ENCODE measurements around the gene IL25. TPM values are rescaled to one million over a fixed set of nuclear protein-coding genes. Genes with fewer than 3 reads are reported as not detected.
"Not testable (repeated sequence)": the region's sequence is repeated elsewhere in the genome, so short reads cannot be mapped to it uniquely, and the experiment has no call there.

Gene IL25
- polyA plus RNA-seq, 6 donors from 2014 or later, result not detected

DNA sequence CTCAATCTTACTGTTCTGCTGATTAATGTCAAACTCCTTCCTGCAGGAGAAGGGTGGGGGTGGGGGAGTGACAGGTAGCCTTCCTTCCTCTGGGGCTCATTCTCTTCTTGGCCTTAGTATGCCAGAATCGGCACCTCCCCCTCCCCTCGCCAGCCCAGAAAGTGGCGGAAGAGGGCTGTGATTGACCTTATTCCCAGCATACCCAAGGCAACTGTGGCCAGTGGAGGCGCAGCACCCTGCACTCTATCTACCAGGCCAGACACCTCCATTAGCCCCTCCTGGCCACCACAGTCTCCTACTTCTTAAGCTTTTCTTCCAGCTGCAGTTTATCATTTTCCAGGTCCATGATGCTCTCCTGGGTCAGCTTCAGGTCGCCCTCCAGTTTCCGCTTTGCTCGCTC, 20.0 kb downstream of the IL25 start:
- H3K9me3 Mint-ChIP-seq, result no peaks in the 10 kb centered on the region
- no peak overlapping the region for H3K4me3 Mint-ChIP-seq
- H3K27ac Mint-ChIP-seq, result no peak overlapping the region
- ATAC-seq (ENCODE audit: low read depth in 2 of 2) (no peak), DNase-seq (no peak)
- no peaks in the 10 kb centered on the region for H3K4me1 Mint-ChIP-seq
- peaks cover 18 to 63% (median 36%) of the 10 kb centered on the region in 3 donors for H3K27me3 Mint-ChIP-seq
- H3K36me3 Mint-ChIP-seq, result no peaks in the 10 kb centered on the region

DNA sequence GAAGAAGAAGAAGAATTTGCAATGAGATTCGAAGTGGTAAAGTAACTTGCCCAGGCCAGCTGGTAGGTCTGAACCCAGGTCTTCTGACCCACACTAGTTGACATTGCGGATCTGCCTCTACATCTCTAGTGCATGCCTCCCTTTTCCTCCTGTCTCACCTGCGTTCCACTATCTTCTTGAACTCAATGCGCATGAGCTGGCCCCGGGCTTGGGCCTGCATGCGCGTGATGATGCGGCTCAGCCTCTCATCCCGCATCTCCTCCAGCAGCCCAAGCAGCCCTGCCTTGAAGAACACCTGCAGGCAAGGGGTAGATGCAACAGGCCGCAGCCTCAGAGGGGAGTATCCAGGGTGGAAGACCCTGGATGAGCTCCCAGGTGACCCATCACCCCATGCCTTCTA, 23.5 kb downstream of the IL25 start:
- ATAC-seq (ENCODE audit: low read depth in 2 of 2) (no peak), DNase-seq (no peak)
- H3K4me3 Mint-ChIP-seq, result no peak overlapping the region
- no peaks in the 10 kb centered on the region for H3K36me3 Mint-ChIP-seq
- no peaks in the 10 kb centered on the region for H3K9me3 Mint-ChIP-seq
- peak overlapping the region in 1 of 6 donors; percentile 21 for H3K27ac Mint-ChIP-seq
- peaks cover 9 to 50% (median 23%) of the 10 kb centered on the region in 3 donors for H3K27me3 Mint-ChIP-seq
- H3K4me1 Mint-ChIP-seq, result no peaks in the 10 kb centered on the region

DNA sequence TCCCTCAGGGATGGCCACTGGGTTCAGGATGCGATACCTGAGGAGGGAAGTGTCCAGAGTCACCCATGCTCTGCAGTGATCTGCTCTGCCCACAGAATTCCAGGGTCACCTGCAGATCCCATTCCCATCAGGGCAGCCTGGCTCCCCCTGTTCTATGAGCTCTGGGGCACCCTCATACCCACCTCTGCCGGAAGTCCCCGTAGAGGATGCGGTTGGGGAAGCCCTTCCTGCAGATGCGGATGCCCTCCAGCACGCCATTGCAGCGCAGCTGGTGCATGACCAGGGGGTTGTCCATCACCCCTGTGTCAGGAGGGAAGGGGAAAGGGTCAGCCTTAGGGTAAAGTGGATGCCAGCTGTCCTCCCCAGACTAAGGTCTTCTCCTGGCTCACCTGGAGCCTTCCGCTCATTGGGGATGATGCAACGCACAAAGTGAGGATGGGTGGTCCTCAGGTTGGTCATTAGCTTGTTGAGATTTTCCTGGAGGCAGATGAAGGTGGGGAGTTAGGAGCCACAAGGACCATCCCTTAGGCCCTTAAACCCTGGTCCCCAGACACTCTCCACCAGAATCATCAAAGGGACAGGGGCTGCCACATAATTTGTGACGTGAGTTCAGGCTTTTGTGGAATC, 24.3 kb downstream of the IL25 start:
- H3K4me3 Mint-ChIP-seq, result no peak overlapping the region
- no peaks in the 10 kb centered on the region for H3K9me3 Mint-ChIP-seq
- peaks cover 12 to 52% (median 29%) of the 10 kb centered on the region in 3 donors for H3K27me3 Mint-ChIP-seq
- no peaks in the 10 kb centered on the region for H3K36me3 Mint-ChIP-seq
- H3K27ac Mint-ChIP-seq, result no peak overlapping the region
- ATAC-seq (ENCODE audit: low read depth in 2 of 2) (no peak), DNase-seq (no peak)
- no peaks in the 10 kb centered on the region for H3K4me1 Mint-ChIP-seq

DNA sequence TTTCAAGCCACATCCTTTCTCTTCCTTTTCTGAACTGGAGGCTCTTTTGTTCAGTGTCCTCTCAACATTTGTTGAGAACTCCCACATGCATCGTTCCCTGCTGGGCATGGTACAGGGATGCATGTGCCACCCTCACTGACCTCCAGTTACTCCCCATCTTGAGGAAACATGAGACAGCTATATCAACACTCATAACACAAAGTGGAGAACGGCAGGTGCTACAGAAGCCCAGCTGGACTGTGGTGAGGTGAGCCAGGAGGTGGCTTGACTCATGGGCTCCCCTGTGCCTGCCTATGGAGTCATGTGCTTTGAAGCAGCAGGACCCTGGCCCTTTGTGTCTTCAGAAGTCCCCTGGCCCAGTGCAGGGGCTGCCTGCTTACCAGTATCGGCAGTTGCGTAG, 25.7 kb downstream of the IL25 start:
- H3K9me3 Mint-ChIP-seq, result no peaks in the 10 kb centered on the region
- ATAC-seq (ENCODE audit: low read depth in 2 of 2) (no peak), DNase-seq (no peak)
- H3K4me1 Mint-ChIP-seq, result peaks cover 0 to 8% (median 4%) of the 10 kb centered on the region in 3 donors
- H3K36me3 Mint-ChIP-seq, result no peaks in the 10 kb centered on the region
- peak overlapping the region in 1 of 6 donors; percentile 41 for H3K27ac Mint-ChIP-seq
- H3K4me3 Mint-ChIP-seq, result no peak overlapping the region
- peaks cover 9 to 57% (median 34%) of the 10 kb centered on the region in 3 donors for H3K27me3 Mint-ChIP-seq

DNA sequence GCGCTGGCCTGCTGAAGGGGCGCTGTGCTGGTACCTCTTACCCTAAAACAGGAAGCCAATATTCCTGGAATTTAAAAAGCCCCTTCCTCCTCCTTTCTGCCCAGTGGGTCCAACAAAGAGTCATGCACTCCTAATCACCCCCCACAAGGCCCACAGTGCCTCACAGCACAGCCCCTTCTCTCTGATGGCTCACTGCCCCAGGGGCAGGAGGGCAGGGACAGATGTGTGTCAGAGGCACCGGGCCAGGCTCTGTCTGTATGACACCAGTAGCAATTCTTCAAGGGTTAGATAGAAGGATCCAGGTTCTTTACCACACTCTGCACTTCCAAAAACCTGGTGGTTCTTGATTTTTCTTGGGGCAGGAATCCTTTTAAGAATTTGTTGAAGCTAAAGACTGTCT, 26.5 kb downstream of the IL25 start:
- Mint-ChIP-seq H3K27ac (no peak overlapping the region), H3K27me3 (peaks cover 10 to 54% (median 31%) of the 10 kb centered on the region in 3 donors), H3K4me3 (no peak overlapping the region), H3K9me3 (no peaks in the 10 kb centered on the region), H3K4me1 (peaks cover 0 to 8% (median 6%) of the 10 kb centered on the region in 3 donors), H3K36me3 (no peaks in the 10 kb centered on the region)
- ATAC-seq (ENCODE audit: low read depth in 2 of 2) (no peak), DNase-seq (no peak)

DNA sequence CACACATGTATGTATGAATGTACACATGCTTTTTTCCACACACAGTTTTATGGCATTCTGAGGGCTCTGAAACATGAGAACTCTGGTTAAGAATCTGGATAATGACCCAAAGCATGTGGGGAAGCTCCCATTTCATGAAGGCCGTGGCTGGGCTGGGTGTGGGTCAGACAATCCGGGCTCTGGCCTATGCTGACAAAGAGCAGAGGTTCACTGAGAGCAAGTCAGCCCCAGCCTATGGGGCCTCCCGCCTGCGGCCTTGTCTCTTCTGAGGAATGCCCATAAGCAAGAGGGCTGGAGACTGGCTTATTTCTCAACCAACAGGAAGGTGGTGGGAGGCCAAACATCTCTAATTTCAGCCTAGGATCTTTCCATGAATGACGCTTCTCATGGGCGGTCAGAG, 27.0 kb downstream of the IL25 start:
- ATAC-seq (ENCODE audit: low read depth in 2 of 2), result no peak
- Mint-ChIP-seq H3K9me3 (no peaks in the 10 kb centered on the region), H3K4me1 (peaks cover 0 to 8% (median 6%) of the 10 kb centered on the region in 3 donors), H3K27ac (no peak overlapping the region), H3K27me3 (peaks cover 12 to 54% (median 31%) of the 10 kb centered on the region in 3 donors), H3K36me3 (no peaks in the 10 kb centered on the region), H3K4me3 (no peak overlapping the region)
- no peak for DNase-seq

DNA sequence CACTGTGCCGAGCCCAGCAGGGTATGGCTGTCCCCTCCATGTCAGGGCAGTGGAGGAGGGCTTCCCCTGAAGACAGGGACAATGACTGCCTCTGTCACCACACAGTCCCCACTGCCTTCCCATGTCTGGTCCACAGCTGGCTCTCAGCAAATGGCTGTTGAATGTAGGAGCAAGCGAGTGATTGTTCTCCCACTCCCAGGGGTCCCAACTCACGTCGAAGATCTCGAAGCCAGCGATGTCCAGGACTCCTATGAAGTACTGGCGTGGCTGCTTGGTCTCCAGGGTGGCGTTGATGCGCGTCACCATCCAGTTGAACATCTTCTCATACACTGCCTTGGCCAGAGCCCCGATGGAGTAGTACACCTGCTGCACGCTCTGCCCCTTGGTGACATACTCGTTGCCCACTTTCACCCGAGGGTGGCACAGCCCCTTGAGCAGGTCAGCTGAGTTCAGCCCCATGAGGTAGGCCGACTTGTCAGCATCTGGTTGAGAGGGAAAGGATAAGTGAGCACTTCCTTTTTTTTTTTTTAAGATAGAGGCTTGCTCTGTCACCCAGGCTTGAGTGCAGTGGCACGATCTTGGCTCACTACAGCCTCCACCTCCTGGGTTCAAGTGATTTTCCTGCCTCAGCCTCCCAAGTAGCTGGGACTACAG, 28.0 kb downstream of the IL25 start:
- not testable (repeated sequence) for H3K36me3 Mint-ChIP-seq

DNA sequence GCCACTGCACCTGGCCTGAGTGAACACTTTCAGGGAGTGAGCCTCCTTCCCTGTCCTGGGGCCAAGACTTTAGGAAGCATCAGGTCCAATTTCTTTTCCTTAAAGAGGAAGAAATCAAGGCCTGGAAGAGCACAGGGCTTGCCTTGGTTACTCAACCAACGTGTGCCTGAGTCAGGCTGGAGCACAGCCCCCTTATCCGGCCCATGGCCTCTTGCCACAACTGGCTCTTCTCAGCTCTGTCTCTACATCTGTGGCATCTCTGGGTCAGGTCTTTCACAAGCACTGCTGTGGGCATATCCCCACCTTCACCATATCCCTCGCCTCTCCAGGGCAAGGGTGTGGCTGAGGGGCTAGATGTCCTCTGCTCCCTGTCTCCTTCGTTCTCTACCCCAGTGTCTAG, 28.7 kb downstream of the IL25 start:
- Mint-ChIP-seq H3K4me1 (peaks cover 7 to 14% (median 14%) of the 10 kb centered on the region in 3 donors), H3K27me3 (peaks cover 19 to 63% (median 46%) of the 10 kb centered on the region in 3 donors), H3K4me3 (no peak overlapping the region), H3K9me3 (no peaks in the 10 kb centered on the region), H3K27ac (peak overlapping the region in 1 of 6 donors; percentile 72), H3K36me3 (no peaks in the 10 kb centered on the region)
- no peak for DNase-seq
- no peak for ATAC-seq (ENCODE audit: low read depth in 2 of 2)

More for the DNA sequence above, 28.0 kb downstream of the IL25 start:
- not testable (repeated sequence) for DNase-seq; H3K27ac Mint-ChIP-seq; H3K9me3 Mint-ChIP-seq; H3K4me1 Mint-ChIP-seq; H3K4me3 Mint-ChIP-seq; ATAC-seq (ENCODE audit: low read depth in 2 of 2)
- H3K27me3 Mint-ChIP-seq, result peaks cover 16 to 56% (median 39%) of the 10 kb centered on the region in 3 donors

DNA sequence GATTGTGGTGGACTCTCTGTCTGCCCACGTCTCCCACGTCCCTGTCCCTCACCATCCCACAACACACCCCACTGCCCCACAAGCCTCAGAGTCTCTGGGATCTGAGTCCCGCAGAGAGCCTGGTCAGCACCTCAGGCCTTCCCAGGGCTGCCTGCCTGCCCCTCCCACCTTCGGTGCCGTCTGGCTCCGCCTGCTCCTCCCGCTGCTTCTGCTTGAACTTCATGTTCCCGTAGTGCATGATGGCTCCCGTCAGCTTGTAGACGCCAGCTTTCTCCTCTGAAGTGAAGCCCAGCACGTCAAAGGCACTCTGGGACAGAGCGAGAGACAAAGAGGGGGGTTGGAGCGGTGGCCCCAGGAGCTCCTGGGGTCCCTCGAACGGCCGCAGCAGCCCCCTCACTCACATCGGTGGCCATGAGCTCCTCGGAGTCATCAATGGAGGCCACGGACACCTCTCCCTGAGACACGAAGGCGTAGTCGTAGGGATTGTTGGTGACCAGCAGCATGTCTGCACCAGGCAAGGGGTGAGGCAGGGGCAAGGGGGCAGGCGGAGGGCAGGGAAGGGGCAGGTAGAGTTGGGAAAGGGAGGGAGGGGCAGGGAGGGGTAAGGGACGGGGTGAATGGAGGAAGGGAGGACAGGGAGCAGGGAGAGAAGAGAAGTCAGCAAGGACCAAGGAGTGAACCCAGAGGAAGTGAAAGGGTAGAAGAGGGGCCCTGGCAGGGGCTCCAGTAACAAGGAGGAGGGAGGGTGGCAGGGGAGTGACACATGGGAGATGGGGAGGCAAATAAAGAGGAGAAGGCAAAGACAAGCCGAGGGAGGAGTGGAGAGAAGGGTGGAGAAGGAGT, 29.9 kb downstream of the IL25 start:
- peaks cover 8 to 22% (median 20%) of the 10 kb centered on the region in 3 donors for H3K4me1 Mint-ChIP-seq
- peaks cover 28 to 75% (median 49%) of the 10 kb centered on the region in 3 donors for H3K27me3 Mint-ChIP-seq
- no peak for ATAC-seq (ENCODE audit: low read depth in 2 of 2)
- no peak for DNase-seq
- H3K4me3 Mint-ChIP-seq, result no peak overlapping the region
- H3K36me3 Mint-ChIP-seq, result no peaks in the 10 kb centered on the region
- H3K27ac Mint-ChIP-seq, result no peak overlapping the region
- H3K9me3 Mint-ChIP-seq, result no peaks in the 10 kb centered on the region

DNA sequence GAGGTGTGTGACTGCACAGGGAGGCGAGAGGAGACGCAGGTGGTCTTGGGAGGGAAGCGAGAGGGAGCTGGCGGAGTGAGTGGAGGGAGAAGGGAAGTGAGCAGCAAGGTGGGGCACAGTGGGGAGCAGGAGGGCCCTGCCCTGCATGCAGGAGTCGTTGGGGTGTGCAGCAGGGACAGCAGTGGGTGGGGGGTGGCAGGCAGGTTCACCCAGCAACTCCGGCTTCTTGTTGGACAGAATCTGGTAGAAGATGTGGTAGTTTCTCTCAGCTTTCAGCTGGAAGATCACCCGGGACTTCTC, 30.5 kb downstream of the IL25 start:
- ATAC-seq (ENCODE audit: low read depth in 2 of 2) (no peak), DNase-seq (no peak)
- H3K4me3 Mint-ChIP-seq, result no peak overlapping the region
- H3K36me3 Mint-ChIP-seq, result no peaks in the 10 kb centered on the region
- H3K4me1 Mint-ChIP-seq, result peaks cover 8 to 25% (median 20%) of the 10 kb centered on the region in 3 donors
- no peaks in the 10 kb centered on the region for H3K9me3 Mint-ChIP-seq
- no peak overlapping the region for H3K27ac Mint-ChIP-seq
- peaks cover 32 to 77% (median 52%) of the 10 kb centered on the region in 3 donors for H3K27me3 Mint-ChIP-seq

DNA sequence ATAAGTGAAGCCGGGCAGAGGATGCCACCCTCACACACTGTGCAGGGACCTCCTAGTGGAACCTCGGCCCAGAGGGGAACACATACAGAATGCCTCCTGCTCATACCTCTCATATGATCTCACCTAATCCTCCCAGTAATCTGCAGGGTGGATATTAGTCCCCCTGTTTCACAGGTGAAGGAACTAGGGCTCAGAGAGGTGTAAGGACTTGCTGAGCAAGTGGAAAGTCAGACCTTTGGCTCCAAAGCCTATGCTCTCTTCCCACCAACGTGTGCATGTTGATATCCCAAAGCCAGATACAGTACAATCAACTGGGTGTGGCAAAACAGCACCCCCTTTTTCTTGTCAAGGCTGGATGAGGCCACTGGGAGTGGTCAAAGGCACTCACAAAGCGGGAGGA, 31.3 kb downstream of the IL25 start:
- ATAC-seq (ENCODE audit: low read depth in 2 of 2) (no peak), DNase-seq (no peak)
- Mint-ChIP-seq H3K9me3 (no peaks in the 10 kb centered on the region), H3K27me3 (peaks cover 32 to 79% (median 53%) of the 10 kb centered on the region in 3 donors), H3K36me3 (no peaks in the 10 kb centered on the region), H3K27ac (no peak overlapping the region), H3K4me3 (peak overlapping the region in 1 of 8 donors; percentile 22), H3K4me1 (peaks cover 8 to 25% (median 25%) of the 10 kb centered on the region in 3 donors)

DNA sequence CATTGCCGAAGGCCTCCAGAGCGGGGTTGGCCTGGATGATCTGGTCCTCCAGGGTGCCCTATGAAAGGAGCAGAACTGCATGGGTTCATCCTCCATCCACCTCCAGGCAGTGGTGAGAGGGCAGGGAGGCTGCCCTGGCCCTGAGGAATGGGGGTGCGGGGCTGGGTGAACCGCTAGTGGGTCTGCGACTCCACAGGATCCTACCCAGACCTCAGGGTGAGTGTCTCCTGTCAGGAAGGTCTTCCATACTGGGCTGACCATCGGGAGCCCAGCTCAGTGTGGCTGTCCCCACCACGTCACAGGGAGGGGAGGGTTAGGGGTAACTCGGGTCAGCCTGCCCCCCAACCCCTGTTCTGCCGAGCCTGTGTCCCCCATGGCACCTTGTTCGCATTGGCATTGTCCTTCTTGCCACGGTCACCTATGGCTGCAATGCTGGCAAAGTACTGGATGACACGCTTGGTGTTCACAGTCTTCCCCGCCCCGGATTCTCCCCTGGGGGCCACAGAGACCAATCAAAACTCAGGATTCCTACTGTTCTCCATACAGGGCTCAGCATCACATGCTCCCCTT, 31.8 kb downstream of the IL25 start:
- no peak overlapping the region for H3K27ac Mint-ChIP-seq
- DNase-seq (no peak), ATAC-seq (ENCODE audit: low read depth in 2 of 2) (no peak)
- H3K36me3 Mint-ChIP-seq, result no peaks in the 10 kb centered on the region
- H3K4me1 Mint-ChIP-seq, result peaks cover 8 to 26% (median 25%) of the 10 kb centered on the region in 3 donors
- H3K9me3 Mint-ChIP-seq, result no peaks in the 10 kb centered on the region
- no peak overlapping the region for H3K4me3 Mint-ChIP-seq
- peaks cover 32 to 79% (median 52%) of the 10 kb centered on the region in 3 donors for H3K27me3 Mint-ChIP-seq

DNA sequence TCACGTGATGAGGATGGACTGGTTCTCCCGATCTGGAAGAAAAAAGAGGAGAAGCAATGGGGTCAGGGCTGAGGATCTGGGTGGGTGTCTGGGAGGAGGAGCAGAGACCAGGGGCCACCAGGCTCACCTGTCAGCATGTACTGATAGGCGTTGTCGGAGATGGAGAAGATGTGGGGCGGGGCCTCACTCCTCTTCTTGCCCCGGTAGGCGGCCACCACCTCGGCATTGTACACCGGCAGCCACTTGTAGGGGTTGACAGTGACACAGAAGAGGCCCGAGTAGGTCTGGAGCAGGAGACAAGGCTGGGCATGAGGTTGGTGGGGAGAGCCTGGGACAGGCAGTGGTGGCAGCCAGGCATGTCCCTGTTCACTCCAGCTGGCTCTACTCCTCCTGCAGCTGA, 32.5 kb downstream of the IL25 start:
- ATAC-seq (ENCODE audit: low read depth in 2 of 2) (no peak), DNase-seq (no peak)
- Mint-ChIP-seq H3K27me3 (peaks cover 32 to 78% (median 53%) of the 10 kb centered on the region in 3 donors), H3K36me3 (no peaks in the 10 kb centered on the region), H3K4me3 (no peak overlapping the region), H3K4me1 (peaks cover 8 to 26% (median 25%) of the 10 kb centered on the region in 3 donors), H3K9me3 (no peaks in the 10 kb centered on the region), H3K27ac (peak overlapping the region in 1 of 6 donors; percentile 73)

Data from naive B cell (primary cell).